PC-3 (cell line): ENCODE results near the gene TM4SF5. TPM values are rescaled to one million over a fixed set of nuclear protein-coding genes. Genes with fewer than 3 reads are reported as not detected.

Source experiments
- ATAC-seq: fragments of 200-7000 bp; cut with Tn5 transposase; 2 replicates; pipeline ENCODE4 v1.9.1; 2020; ENCODE audit warnings: mild to moderate bottlenecking, moderate library complexity
- BruUV-seq: library from RNA; stranded (reverse); fragments of 400-500 nt; replicated peaks from 2 replicates; lab custom pipeline; 2021; lab: Mats Ljungman, UMichigan
- CTCF ChIA-PET: fragments of 300-600 bp; sonication (Branson Sonifier 250); formaldehyde crosslinking; loops from one replicate; lab custom pipeline; 2022; ENCODE audit warnings: antibody characterized with exemption; lab: Charles Lee
- POLR2A ChIA-PET: fragments of 300-600 bp; sonication (Branson Sonifier 250); formaldehyde crosslinking; loops from one replicate; lab custom pipeline; 2022; ENCODE audit warnings: antibody characterized with exemption; ENCODE audit not compliant: unreplicated experiment; lab: Charles Lee
- DNase-seq: peaks from one replicate; pipeline ENCODE4 v3.0.0-alpha.2; 2015
- H2AFZ ChIP-seq: fragments of 300-600 bp; sonication (generic); 2 replicates; pipeline ENCODE4 v1.6.0; 2016; ENCODE audit warnings: antibody characterized with exemption, low read length
- H3F3A ChIP-seq: fragments of 300-600 bp; sonication (generic); one replicate; pipeline ENCODE4 v1.6.0; 2017; ENCODE audit warnings: antibody characterized with exemption, low read length, control low read depth, mild to moderate bottlenecking; ENCODE audit not compliant: unreplicated experiment
- H3K27ac ChIP-seq: fragments of 300-600 bp; sonication (generic); 2 replicates; pipeline ENCODE4 v1.5.1; 2016; ENCODE audit warnings: mild to moderate bottlenecking, low read length
- H3K27me3 ChIP-seq: fragments of 300-600 bp; sonication (generic); 2 replicates; pipeline ENCODE4 v1.6.1; 2016; ENCODE audit warnings: low read length, mixed read lengths
- H3K36me3 ChIP-seq: fragments of 300-600 bp; sonication (generic); 2 replicates; pipeline ENCODE4 v1.6.1; 2016; ENCODE audit warnings: low read depth, mixed run types, low read length, mixed read lengths
- H3K4me1 ChIP-seq: fragments of 300-600 bp; sonication (generic); 2 replicates; pipeline ENCODE4 v1.5.1; 2016; ENCODE audit warnings: low read length; ENCODE audit not compliant: insufficient read depth
- H3K4me2 ChIP-seq: fragments of 300-600 bp; sonication (generic); 2 replicates; pipeline ENCODE4 v1.6.0; 2016; ENCODE audit warnings: low read length
- H3K4me3 ChIP-seq: fragments of 300-600 bp; sonication (generic); 2 replicates; pipeline ENCODE4 v1.5.1; 2016; ENCODE audit warnings: mild to moderate bottlenecking, low read length, mixed read lengths
- H3K79me2 ChIP-seq: fragments of 300-600 bp; sonication (generic); 2 replicates; pipeline ENCODE4 v1.6.1; 2017; ENCODE audit warnings: low read length, mixed read lengths
- H3K9ac ChIP-seq: fragments of 300-600 bp; sonication (generic); 2 replicates; pipeline ENCODE4 v1.6.0; 2016; ENCODE audit warnings: mild to moderate bottlenecking, low read length
- H3K9me2 ChIP-seq: fragments of 300-600 bp; sonication (generic); replicated peaks from 2 replicates; pipeline ENCODE4 v1.6.1; 2016; ENCODE audit warnings: mixed run types, low read length, mixed read lengths
- H3K9me3 ChIP-seq: fragments of 300-600 bp; sonication (generic); 2 replicates; pipeline ENCODE4 v1.6.1; 2016; ENCODE audit warnings: low read length, mixed read lengths
- H4K20me1 ChIP-seq: fragments of 300-600 bp; sonication (generic); 2 replicates; pipeline ENCODE4 v1.6.1; 2016; ENCODE audit warnings: low read length, mixed read lengths
- EZH2 ChIP-seq: fragments of 300-600 bp; sonication (generic); IDR thresholded peaks from one replicate; pipeline ENCODE4 v1.6.1; 2017; ENCODE audit warnings: antibody characterized with exemption, mild to moderate bottlenecking, low read length; ENCODE audit not compliant: unreplicated experiment
- EZH2phosphoT487 ChIP-seq: fragments of 300-600 bp; sonication (generic); IDR thresholded peaks from 2 replicates; pipeline ENCODE4 v1.6.1; 2018; ENCODE audit warnings: mild to moderate bottlenecking, antibody characterized with exemption, low read length, borderline replicate concordance
- intact Hi-C: fragments of 100-400 bp; cut with micrococcal nuclease; formaldehyde crosslinking; loops from 2 replicates; pipeline ENCODE4 v1.9.0; 2023
- total RNA-seq: library from RNA; depleted of rRNA; stranded (reverse); fragments of >200 nt; gene quantifications from 2 replicates; pipeline ENCODE4 v1.2.3, GENCODE V29; 2014
- TF ChIP-seq, protein P1 (sequence below): fragments of 300-600 bp; sonication (generic); conservative IDR thresholded peaks from 2 replicates; pipeline ENCODE4 v1.5.1; 2017; ENCODE audit warnings: antibody characterized with exemption, low read depth, mild to moderate bottlenecking, low read length

TM4SF5 gene
- total RNA-seq, 1 experiment from 2014 or later = not detected

DNA sequence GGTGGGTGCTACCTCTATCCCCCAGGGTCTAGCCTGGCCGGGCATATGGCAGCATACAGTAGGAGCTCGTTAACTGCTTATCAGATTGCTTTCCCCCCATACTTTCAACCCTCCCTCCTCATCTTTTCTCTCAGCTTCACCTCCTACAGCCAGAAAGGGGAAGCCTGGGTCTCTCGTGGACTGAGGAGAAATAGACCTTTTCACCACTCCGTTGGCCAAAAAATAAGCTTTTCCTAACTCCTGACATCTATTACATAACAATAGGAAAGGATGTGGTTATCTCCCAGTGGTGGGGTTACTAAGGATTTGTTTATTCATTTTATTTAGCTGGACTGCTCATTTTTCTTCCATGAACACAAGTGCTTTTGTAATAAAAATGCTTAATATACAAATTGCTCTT, 23.0 kb upstream of the TM4SF5 start:
- no peak overlapping the region for H2AFZ ChIP-seq
- no peaks in the 10 kb centered on the region for H3K9me2 ChIP-seq
- DNase-seq = no peak
- H3K4me2 ChIP-seq = no peak overlapping the region
- H4K20me1 ChIP-seq = no peaks in the 10 kb centered on the region
- no peak overlapping the region for H3K27ac ChIP-seq
- intact Hi-C loops = no loop called here
- POLR2A ChIA-PET = no interaction called here
- H3K9ac ChIP-seq = no peak overlapping the region
- no peaks in the 10 kb centered on the region for H3K9me3 ChIP-seq
- no peaks in the 10 kb centered on the region for H3K4me1 ChIP-seq
- CTCF ChIA-PET = interaction anchor here (0.5 kb wide), 1 partner anchor 48 kb away, joined by 3 read pairs; no protein-coding TSS in a partner anchor
- H3K4me3 ChIP-seq = no peak overlapping the region
- H3K79me2 ChIP-seq = no peaks in the 10 kb centered on the region
- ATAC-seq = no peak
- BruUV-seq = no TSS peak
- H3K36me3 ChIP-seq = no peaks in the 10 kb centered on the region
- no peak for TF ChIP-seq EZH2
- TF ChIP-seq, protein P1, sequence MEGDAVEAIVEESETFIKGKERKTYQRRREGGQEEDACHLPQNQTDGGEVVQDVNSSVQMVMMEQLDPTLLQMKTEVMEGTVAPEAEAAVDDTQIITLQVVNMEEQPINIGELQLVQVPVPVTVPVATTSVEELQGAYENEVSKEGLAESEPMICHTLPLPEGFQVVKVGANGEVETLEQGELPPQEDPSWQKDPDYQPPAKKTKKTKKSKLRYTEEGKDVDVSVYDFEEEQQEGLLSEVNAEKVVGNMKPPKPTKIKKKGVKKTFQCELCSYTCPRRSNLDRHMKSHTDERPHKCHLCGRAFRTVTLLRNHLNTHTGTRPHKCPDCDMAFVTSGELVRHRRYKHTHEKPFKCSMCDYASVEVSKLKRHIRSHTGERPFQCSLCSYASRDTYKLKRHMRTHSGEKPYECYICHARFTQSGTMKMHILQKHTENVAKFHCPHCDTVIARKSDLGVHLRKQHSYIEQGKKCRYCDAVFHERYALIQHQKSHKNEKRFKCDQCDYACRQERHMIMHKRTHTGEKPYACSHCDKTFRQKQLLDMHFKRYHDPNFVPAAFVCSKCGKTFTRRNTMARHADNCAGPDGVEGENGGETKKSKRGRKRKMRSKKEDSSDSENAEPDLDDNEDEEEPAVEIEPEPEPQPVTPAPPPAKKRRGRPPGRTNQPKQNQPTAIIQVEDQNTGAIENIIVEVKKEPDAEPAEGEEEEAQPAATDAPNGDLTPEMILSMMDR = no peak
- TF ChIP-seq EZH2phosphoT487 = no peak
- H3K27me3 ChIP-seq = no peaks in the 10 kb centered on the region
- no peaks in the 10 kb centered on the region for H3F3A ChIP-seq

DNA sequence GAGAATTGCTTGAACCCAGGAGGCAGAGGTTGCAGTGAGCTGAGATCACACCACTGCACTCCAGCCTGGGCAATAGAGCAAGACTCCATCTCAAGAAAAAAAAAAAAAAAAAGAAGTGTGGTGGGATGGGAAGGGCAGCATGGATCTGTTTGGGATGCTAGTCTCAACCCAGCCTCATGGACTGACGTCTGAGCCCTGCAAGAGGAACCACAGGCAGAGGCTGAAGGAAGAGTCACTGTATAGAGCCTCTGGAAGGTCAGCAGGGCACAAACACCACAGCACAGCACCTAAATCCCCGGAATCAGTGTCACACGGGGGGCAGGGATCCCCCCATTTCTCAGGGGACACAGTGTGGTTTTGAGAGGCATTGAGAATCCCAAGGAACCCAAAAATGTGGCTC, 21.1 kb upstream of the TM4SF5 start:
- Histone ChIP-seq H3K36me3 (no peaks in the 10 kb centered on the region), H3K9me3 (no peaks in the 10 kb centered on the region), H3K4me1 (no peaks in the 10 kb centered on the region), H3K27me3 (no peaks in the 10 kb centered on the region), H4K20me1 (no peaks in the 10 kb centered on the region), H3K9me2 (no peaks in the 10 kb centered on the region), H3K4me2 (no peak overlapping the region), H3K4me3 (no peak overlapping the region), H3K9ac (no peak overlapping the region), H3F3A (no peaks in the 10 kb centered on the region), H3K79me2 (no peaks in the 10 kb centered on the region), H2AFZ (no peak overlapping the region), H3K27ac (no peak overlapping the region)
- CTCF ChIA-PET = no interaction called here
- DNase-seq (no peak), ATAC-seq (no peak)
- TF ChIP-seq, protein P1 = no peak
- TF ChIP-seq EZH2phosphoT487 = no peak
- no peak for TF ChIP-seq EZH2
- no TSS peak for BruUV-seq
- intact Hi-C loops = no loop called here
- POLR2A ChIA-PET = no interaction called here

DNA sequence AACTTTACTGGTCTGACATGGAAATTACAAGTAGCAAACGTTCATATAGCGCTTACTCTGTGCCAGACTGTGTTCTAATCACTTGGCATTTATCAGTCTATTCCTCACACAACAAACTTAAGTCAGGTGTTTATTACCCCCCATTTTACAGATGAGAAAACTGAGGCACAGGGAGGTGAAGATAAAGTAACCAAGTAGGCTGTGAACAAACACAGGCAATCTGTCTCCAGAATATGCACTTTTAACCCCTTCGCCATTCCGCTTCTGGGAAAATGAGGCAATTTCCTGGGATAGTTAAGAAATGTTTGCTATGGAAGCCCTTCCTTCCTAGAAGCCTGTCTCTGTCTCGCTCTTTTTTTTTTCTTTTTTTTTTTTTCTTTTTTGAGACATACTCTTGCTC, 19.8 kb upstream of the TM4SF5 start:
- POLR2A ChIA-PET = no interaction called here
- Histone ChIP-seq H3K27me3 (no peaks in the 10 kb centered on the region), H3K9me2 (no peaks in the 10 kb centered on the region), H3K4me2 (no peak overlapping the region), H3K4me3 (no peak overlapping the region), H3F3A (no peaks in the 10 kb centered on the region), H3K36me3 (no peaks in the 10 kb centered on the region), H3K79me2 (no peaks in the 10 kb centered on the region), H3K27ac (no peak overlapping the region), H2AFZ (no peak overlapping the region), H3K9ac (no peak overlapping the region), H3K9me3 (no peaks in the 10 kb centered on the region), H3K4me1 (no peaks in the 10 kb centered on the region), H4K20me1 (no peaks in the 10 kb centered on the region)
- no peak for DNase-seq
- no peak for ATAC-seq
- BruUV-seq = no TSS peak
- CTCF ChIA-PET = no interaction called here
- intact Hi-C loops = no loop called here
- TF ChIP-seq, protein P1 = no peak
- TF ChIP-seq EZH2 = no peak
- no peak for TF ChIP-seq EZH2phosphoT487
